Limb (tissue), 2 donors: ENCODE data around the gene GATAD2A.
"Not testable (repeated sequence)": the region's sequence is repeated elsewhere in the genome, so short reads cannot be mapped to it uniquely, and the experiment has no call there.

Source experiments
- DNase-seq, 2 donors: peaks; one replicate each; pipeline ENCODE4 v3.0.0-alpha.2; 2016; ENCODE audit errors: extremely low spot score in 2 of 2

Gene GATAD2A, protein sequence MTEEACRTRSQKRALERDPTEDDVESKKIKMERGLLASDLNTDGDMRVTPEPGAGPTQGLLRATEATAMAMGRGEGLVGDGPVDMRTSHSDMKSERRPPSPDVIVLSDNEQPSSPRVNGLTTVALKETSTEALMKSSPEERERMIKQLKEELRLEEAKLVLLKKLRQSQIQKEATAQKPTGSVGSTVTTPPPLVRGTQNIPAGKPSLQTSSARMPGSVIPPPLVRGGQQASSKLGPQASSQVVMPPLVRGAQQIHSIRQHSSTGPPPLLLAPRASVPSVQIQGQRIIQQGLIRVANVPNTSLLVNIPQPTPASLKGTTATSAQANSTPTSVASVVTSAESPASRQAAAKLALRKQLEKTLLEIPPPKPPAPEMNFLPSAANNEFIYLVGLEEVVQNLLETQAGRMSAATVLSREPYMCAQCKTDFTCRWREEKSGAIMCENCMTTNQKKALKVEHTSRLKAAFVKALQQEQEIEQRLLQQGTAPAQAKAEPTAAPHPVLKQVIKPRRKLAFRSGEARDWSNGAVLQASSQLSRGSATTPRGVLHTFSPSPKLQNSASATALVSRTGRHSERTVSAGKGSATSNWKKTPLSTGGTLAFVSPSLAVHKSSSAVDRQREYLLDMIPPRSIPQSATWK

GRCh38 chr19:19404879-19405860 is at the start of gene GATAD2A:
TSS of gene GATAD2A (plus strand) at chr19:19405675. CDS start at chr19:19465346, 59,671 bp downstream.
- peak; percentile 90 to 96 for DNase-seq

DNA sequence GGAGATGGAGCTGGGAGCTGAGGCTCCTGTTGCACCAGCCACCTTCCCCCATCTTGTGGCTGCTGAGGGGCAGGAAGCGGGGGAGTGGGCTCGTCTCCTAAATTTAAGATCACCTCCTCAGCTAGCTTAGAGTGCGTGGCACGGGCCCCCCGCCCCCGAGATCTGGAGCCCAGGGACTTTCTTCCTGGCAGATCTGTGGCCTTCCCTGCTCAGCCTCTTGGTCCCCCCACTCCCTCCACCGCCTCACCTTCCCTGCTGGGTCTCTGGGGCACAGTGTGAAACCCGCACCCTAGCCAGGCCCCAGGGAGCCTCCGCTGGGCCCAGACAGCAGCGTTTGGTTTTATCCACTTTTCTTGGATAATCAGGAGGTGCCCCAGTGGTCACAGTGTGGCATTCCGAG is 49.0 kb upstream of the GATAD2A start:
- no peak for DNase-seq

DNA sequence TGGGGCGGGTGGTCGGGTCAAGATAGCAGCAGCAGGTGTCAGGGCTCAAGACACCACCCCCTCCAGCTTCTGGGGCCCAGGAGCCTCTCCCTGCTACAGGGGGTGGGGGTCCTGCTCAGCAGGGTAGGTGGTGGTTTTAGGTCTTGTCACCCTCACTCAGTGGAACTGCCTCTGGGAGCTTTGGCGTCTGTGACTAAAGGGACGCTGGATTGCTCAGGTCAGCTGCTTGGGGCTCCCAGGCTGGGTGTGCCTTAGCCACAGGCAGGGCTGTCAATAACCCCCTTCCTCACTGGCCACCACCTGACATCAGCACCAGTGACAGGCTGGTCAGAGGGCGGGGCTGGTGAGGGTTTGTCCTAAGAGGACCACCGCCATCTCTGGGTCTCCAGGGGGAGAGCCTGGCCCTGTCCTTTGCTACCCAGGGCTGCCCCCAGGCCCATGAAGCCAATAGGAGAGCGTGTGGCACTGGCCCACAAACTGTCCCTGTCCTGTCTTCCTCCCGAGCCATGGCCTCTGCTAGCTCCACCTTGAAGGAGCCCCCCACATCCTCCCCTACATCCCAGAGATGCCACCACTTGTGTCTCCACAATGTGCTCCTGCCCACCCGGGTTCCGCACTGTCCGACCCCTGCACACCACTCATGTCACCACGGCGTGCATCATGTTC is 48.4 kb upstream of the GATAD2A start:
- no peak for DNase-seq

- peak; percentile 71 to 79 for DNase-seq
Measured at GRCh38 chr19:19361075-19361594, 44.3 kb upstream of the GATAD2A start.

GRCh38 chr19:19362075-19362474 is 43.4 kb upstream of the GATAD2A start:
- no peak for DNase-seq

DNA sequence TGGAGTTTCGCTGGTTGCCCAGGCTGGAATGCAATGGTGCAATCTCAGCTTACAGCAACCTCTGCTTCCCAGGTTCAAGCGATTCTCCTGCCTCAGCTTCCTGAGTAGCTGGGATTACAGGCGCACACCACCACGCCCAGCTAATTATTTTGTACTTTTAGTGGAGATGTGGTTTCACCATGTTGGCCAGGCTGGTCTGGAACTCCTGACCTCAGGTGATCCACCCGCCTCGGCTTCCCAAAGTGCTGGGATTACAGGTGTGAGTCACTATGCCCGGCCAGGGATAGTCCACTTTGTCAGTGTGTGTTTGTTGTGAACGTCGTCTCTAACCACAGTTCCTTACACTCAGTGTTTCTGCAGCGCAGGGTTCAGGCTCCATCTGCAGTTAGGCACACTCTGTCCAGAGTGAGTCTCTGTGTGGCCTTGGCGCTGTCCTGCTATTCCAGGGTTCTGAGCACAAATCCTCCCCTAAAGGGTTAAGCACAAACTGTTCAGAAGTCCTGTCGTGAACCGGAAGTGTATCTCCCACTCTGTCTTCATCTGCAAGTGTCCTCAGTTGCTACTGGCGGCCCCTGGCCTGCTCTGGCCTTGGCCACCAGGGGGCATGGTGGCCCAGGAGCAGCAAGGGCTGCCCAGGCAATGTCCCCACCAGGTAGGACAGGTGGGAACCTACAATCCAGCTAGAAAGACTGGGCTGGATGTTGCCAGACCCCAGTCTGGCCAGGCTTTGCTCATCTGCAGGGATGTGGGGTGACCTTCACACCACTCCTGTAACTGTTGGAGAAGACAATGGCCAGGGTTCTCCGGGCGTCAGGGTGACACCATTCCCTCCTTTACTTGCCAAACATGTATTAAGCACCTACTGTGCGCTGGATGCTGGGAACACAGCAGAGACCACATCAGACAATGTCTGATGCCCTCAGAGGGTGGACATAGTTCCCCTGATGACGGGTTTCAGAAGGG is 38.8 kb upstream of the GATAD2A start:
- DNase-seq, result peak in 1 of 2 donors; percentile 23

GRCh38 chr19:19368087-19368486 is 37.4 kb upstream of the GATAD2A start:
- no peak for DNase-seq

GRCh38 chr19:19371059-19371458 is 34.4 kb upstream of the GATAD2A start:
- DNase-seq, result no peak

DNA sequence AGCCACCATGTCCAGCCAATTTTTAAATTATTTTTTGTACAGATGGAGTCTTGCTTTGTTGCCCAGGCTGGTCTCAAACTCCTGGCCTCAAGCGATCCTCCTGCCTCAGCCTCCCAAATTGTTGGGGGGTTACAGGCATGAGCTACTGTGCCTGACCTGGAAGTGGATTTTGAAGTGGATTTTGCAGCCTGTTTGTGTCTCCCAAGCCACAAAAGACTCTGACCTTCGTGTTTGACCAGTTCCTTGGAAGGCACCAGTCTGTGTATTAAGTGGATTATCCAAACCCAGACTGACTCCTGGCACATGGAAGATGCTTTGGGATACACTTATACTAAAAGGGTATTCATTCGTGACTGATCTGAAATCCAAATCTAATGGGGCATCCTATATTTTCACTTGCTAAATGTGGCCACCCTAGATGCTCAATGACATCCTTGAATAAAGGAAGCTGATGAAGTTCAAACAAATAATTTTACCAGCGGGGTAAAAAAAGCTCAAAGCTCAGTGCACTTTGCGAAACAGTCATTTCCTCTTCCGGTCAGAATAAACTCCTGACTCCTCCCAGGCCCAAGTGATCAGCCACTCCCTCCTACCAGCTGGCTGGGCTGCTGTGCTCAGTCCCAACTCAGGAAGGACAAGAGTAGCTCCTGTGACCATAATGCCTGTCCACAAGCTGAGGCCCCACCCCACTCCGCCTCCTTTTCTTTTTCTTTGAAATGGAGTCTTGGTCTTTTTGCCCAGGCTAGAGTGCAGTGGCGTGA is 32.6 kb upstream of the GATAD2A start:
- DNase-seq, result no peak

- no peak for DNase-seq
Measured at GRCh38 chr19:19379527-19379926, 25.9 kb upstream of the GATAD2A start.

DNA sequence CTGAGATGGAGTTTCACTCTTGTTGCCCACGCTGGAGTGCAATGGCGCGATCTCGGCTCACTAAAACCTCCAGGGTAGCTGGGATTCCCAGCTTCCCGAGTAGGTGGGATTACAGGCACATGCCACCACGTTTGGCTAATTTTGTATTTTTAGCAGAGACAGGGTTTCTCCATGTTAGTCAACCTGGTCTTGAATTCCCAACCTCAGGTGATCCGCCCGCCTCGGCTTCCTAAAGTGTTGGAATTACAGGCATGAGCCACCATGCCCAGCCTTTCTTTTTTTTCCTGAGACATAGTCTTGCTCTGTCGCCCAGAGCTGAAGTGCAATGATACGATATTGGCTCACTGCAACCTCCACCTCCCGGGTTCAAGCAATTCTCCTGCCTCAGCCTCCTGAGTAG is 25.2 kb upstream of the GATAD2A start:
- DNase-seq, result not testable (repeated sequence)

- DNase-seq, result no peak
Measured at GRCh38 chr19:19381007-19381926, 24.2 kb upstream of the GATAD2A start.

GRCh38 chr19:19382118-19382517 is 23.4 kb upstream of the GATAD2A start:
- DNase-seq, result no peak

GRCh38 chr19:19384486-19384885 is 21.0 kb upstream of the GATAD2A start:
- DNase-seq, result no peak

DNA sequence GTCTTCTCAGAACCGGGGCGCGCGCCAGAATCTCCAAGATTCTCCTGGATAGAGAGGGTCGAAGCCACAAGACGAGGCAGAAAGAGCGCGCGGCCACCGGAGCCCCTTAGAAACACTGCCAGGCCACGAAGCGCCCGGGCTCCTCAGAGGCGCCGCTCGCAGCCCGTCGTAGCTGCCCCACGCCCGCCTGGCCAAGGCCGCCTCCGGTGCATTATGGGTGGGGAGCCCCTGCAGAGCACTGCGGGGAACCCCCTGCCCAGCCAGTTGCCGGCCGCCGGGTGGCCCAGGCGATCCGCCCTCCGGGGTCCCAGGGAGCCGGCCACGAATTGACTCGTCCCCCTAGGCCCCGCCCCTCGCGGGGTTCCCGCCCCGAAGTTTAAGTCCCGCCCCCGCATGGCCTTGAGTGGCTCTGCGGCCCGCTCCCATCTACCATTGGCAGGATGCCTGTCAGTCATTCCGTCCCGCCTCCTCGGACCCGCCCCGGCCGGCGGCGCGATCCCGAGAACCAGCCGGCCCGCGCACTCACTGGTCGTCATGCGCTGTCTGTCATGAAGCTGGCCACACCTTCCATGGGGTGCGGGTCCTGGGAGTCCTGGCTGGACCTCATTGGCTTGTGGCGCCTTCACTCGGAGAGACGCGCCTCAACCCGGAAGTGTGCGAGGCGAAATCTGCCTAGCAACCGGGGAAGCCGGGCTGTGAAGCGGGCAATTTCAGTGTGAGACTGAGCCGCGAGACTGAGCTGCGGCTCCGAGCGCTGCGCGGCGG is 20.2 kb upstream of the GATAD2A start:
- DNase-seq, result peak; percentile 99 to 100

GRCh38 chr19:19385896-19386869 is 19.3 kb upstream of the GATAD2A start:
- no peak for DNase-seq
